ENCODE data around the gene TASOR. TPM values are rescaled to one million over a fixed set of nuclear protein-coding genes. Genes with fewer than 3 reads are reported as not detected.

Gene TASOR
- total RNA-seq, 1 experiment from 2014 or later: 37.2 TPM

DNA sequence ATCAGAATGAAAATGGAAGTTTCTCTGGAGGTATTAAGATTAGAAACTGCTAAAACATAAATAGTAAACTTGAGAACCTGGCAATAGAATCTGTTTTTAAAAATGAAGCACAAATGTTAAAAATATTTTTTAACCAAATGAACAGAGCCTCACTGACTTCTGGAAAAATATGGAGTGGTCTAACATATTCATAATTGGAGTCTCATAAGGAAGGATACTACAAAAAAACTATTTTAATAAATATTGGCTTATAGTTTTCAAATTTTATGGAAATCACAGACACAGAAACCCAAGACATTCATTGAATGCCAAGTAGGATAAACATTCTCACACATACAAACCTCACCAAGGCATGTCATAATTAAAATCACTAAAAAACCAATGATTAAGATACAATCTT is 23.6 kb upstream of the TASOR start:
- no peak for TF ChIP-seq CTCF (conservative IDR thresholded peaks at IDR 0.05)
- H3K27ac Mint-ChIP-seq: no peak overlapping the region
- Histone ChIP-seq H2BK5ac (ENCODE audit: insufficient read length, low read length) (no peak overlapping the region), H3K79me2 (ENCODE audit: insufficient read depth, low read length) (no peaks in the 10 kb centered on the region), H3K4me2 (ENCODE audit: insufficient read depth, insufficient read length, low read length) (no peak overlapping the region), H4K20me1 (ENCODE audit: control insufficient read depth, insufficient read depth, insufficient read length) (no peaks in the 10 kb centered on the region), H3K4me1 (ENCODE audit: insufficient read depth, low read length) (no peaks in the 10 kb centered on the region), H4K91ac (ENCODE audit: insufficient read length, low read depth, low read length) (no peak overlapping the region), H2BK120ac (ENCODE audit: low read depth, low read length, poor library complexity, severe bottlenecking) (no peak overlapping the region), H2AK5ac (ENCODE audit: insufficient read length, low read length) (no peak overlapping the region), H2AFZ (ENCODE audit: low read length) (no peak overlapping the region), H3K9me3 (ENCODE audit: control insufficient read depth, low read depth, low read length) (no peaks in the 10 kb centered on the region), H3K56ac (ENCODE audit: insufficient read length, low read depth, low read length) (no peak overlapping the region), H2BK15ac (ENCODE audit: low read depth, low read length) (no peak overlapping the region), H3K23ac (ENCODE audit: insufficient read length, low read depth, low read length) (no peak overlapping the region), H3T11ph (ENCODE audit: low read length) (no peak overlapping the region), H4K5ac (ENCODE audit: insufficient read length, low read depth, low read length) (no peak overlapping the region), H3K27me3 (ENCODE audit: insufficient read depth, low read length) (no peaks in the 10 kb centered on the region), H3K14ac (ENCODE audit: insufficient read depth, low read length) (no peak overlapping the region), H2BK12ac (ENCODE audit: insufficient read length, low read depth, low read length) (no peak overlapping the region), H3K27ac (ENCODE audit: insufficient read length, low read depth, low read length) (no peak overlapping the region), H3K9ac (ENCODE audit: extremely low read depth, insufficient read length, low read length) (no peak overlapping the region), H3K4ac (ENCODE audit: low read depth, low read length) (no peak overlapping the region), H4K8ac (replicated peaks; ENCODE audit: insufficient read length, low read depth, low read length) (no peak overlapping the region), H3K23me2 (ENCODE audit: insufficient read length, low read depth, low read length, poor library complexity, severe bottlenecking) (no peaks in the 10 kb centered on the region), H3K18ac (ENCODE audit: insufficient read length, low read depth, low read length) (no peak overlapping the region), H3K79me1 (ENCODE audit: insufficient read depth, low read depth, low read length, poor library complexity, severe bottlenecking) (no peaks in the 10 kb centered on the region), H2BK20ac (ENCODE audit: low read depth, low read length, poor library complexity, severe bottlenecking) (no peak overlapping the region)
- H3K36me3 Mint-ChIP-seq (ENCODE audit: insufficient read depth in 1 of 3, low read depth in 3 of 3): no peaks in the 10 kb centered on the region
- H3K9me3 Mint-ChIP-seq: no peaks in the 10 kb centered on the region
- no peak overlapping the region for H3K4me3 Mint-ChIP-seq
- no peaks in the 10 kb centered on the region for H3K4me1 Mint-ChIP-seq
- no peaks in the 10 kb centered on the region for H3K27me3 Mint-ChIP-seq (ENCODE audit: low read depth)
- no peak for DNase-seq

Data from H9 (cell line).